HEK293 (cell line): ENCODE measurements around the gene SYNGAP1.

Experiments
- HOXA7 ChIP-seq: sonication (generic); formaldehyde crosslinking; IDR thresholded peaks from 2 replicates; pipeline ENCODE4 v1.8.1; 2022; ENCODE audit warnings: missing genetic modification reagents, borderline replicate concordance
- KLF10 ChIP-seq: fragments of 450-650 bp; IDR thresholded peaks from 2 replicates; pipeline ENCODE4 v1.5.1; 2018; ENCODE audit warnings: missing biosample characterization, mild to moderate bottlenecking, missing genetic modification characterization
- ZIC2 ChIP-seq: fragments of 450-650 bp; formaldehyde crosslinking; IDR thresholded peaks from 2 replicates; pipeline ENCODE4 v1.5.1; 2016; ENCODE audit warnings: missing biosample characterization, missing genetic modification characterization
- ZNF274 ChIP-seq, 2 experiments: fragments of 200-500 bp in 1 of 2; fragments of 450-650 bp in 1 of 2; sonication (Bioruptor generic) in 1 of 2; formaldehyde crosslinking in 1 of 2; IDR thresholded peaks; 2 replicates each; pipeline versions ENCODE4 v1.5.1 to v1.6.1; 2014 to 2016; ENCODE audit warnings: borderline replicate concordance in 1 of 2, inconsistent platforms in 1 of 2, low read length in 1 of 2, missing biosample characterization in 1 of 2, missing genetic modification characterization in 1 of 2
- ZNF510 ChIP-seq: fragments of 450-650 bp; formaldehyde crosslinking; IDR thresholded peaks from 2 replicates; pipeline ENCODE4 v1.5.1; 2018; ENCODE audit warnings: mild to moderate bottlenecking, missing genetic modification characterization, missing biosample characterization; ENCODE audit not compliant: insufficient replicate concordance
- ZNF670 ChIP-seq: fragments of 450-650 bp; formaldehyde crosslinking; IDR thresholded peaks from 2 replicates; pipeline ENCODE4 v1.5.1; 2016; ENCODE audit warnings: missing biosample characterization, missing genetic modification characterization, low read depth
- ZNF843 ChIP-seq: fragments of 450-650 bp; formaldehyde crosslinking; IDR thresholded peaks from 2 replicates; pipeline ENCODE4 v1.5.1; 2016; ENCODE audit warnings: missing biosample characterization, missing genetic modification characterization
- TF ChIP-seq, protein P1 (sequence below): fragments of 450-650 bp; formaldehyde crosslinking; IDR thresholded peaks from 2 replicates; pipeline ENCODE4 v1.5.1; 2016; ENCODE audit warnings: missing biosample characterization, missing genetic modification characterization
- TF ChIP-seq, protein P2 (sequence below): fragments of 450-650 bp; formaldehyde crosslinking; IDR thresholded peaks from 2 replicates; pipeline ENCODE4 v1.5.1; 2016; ENCODE audit warnings: missing biosample characterization, missing genetic modification characterization

GRCh38 chr6:33426590-33427511, 7.0 kb downstream of the SYNGAP1 start:
- TF ChIP-seq, protein P1, sequence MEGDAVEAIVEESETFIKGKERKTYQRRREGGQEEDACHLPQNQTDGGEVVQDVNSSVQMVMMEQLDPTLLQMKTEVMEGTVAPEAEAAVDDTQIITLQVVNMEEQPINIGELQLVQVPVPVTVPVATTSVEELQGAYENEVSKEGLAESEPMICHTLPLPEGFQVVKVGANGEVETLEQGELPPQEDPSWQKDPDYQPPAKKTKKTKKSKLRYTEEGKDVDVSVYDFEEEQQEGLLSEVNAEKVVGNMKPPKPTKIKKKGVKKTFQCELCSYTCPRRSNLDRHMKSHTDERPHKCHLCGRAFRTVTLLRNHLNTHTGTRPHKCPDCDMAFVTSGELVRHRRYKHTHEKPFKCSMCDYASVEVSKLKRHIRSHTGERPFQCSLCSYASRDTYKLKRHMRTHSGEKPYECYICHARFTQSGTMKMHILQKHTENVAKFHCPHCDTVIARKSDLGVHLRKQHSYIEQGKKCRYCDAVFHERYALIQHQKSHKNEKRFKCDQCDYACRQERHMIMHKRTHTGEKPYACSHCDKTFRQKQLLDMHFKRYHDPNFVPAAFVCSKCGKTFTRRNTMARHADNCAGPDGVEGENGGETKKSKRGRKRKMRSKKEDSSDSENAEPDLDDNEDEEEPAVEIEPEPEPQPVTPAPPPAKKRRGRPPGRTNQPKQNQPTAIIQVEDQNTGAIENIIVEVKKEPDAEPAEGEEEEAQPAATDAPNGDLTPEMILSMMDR (tag by site-specific recombination), result no peak
- TF ChIP-seq ZNF274 (IDR thresholded peaks at IDR 0.05; ENCODE audit: low read length) (no peak), ZNF274 (tag by site-specific recombination; IDR thresholded peaks at IDR 0.05; ENCODE audit: borderline replicate concordance) (no peak), KLF10 (tag by site-specific recombination) (no peak), ZIC2 (tag by site-specific recombination) (no peak), ZNF843 (tag by site-specific recombination) (no peak), ZNF510 (tag by site-specific recombination) (no peak), ZNF670 (tag by site-specific recombination) (no peak), HOXA7 (CRISPR knock-in tag) (no peak)
- TF ChIP-seq, protein P2, sequence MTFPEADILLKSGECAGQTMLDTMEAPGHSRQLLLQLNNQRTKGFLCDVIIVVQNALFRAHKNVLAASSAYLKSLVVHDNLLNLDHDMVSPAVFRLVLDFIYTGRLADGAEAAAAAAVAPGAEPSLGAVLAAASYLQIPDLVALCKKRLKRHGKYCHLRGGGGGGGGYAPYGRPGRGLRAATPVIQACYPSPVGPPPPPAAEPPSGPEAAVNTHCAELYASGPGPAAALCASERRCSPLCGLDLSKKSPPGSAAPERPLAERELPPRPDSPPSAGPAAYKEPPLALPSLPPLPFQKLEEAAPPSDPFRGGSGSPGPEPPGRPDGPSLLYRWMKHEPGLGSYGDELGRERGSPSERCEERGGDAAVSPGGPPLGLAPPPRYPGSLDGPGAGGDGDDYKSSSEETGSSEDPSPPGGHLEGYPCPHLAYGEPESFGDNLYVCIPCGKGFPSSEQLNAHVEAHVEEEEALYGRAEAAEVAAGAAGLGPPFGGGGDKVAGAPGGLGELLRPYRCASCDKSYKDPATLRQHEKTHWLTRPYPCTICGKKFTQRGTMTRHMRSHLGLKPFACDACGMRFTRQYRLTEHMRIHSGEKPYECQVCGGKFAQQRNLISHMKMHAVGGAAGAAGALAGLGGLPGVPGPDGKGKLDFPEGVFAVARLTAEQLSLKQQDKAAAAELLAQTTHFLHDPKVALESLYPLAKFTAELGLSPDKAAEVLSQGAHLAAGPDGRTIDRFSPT (tag by site-specific recombination), result no peak
